Caco-2 (cell line): ENCODE data around the gene DENND1A. TPM values are rescaled to one million over a fixed set of nuclear protein-coding genes. Genes with fewer than 3 reads are reported as not detected.
"Not testable (repeated sequence)": the region's sequence is repeated elsewhere in the genome, so short reads cannot be mapped to it uniquely, and the experiment has no call there.

Source experiments
- BruUV-seq: library from RNA; stranded (reverse); fragments of 400-500 nt; replicated peaks from 2 replicates; lab custom pipeline; 2021; lab: Mats Ljungman, UMichigan
- CTCF ChIA-PET: fragments of 300-600 bp; sonication (Branson Sonifier 250); formaldehyde crosslinking; loops from one replicate; lab custom pipeline; 2022; ENCODE audit warnings: antibody characterized with exemption; lab: Charles Lee
- POLR2A ChIA-PET: fragments of 300-600 bp; sonication (Branson Sonifier 250); formaldehyde crosslinking; loops from one replicate; lab custom pipeline; 2022; ENCODE audit warnings: antibody characterized with exemption; lab: Charles Lee
- DNase-seq, 2 experiments: peaks; one replicate each; pipeline versions ENCODE4 v3.0.0 to v3.0.0-alpha.2; 2020 to 2022
- H3K27me3 ChIP-seq: replicated peaks from 2 replicates; pipeline ENCODE4 v1.6.0; 2011; ENCODE audit warnings: low read length; ENCODE audit not compliant: control insufficient read depth, insufficient read depth
- H3K36me3 ChIP-seq: 2 replicates; pipeline ENCODE4 v1.5.1; 2011; ENCODE audit warnings: low read length; ENCODE audit not compliant: control insufficient read depth, insufficient read depth
- H3K4me1 ChIP-seq: fragments of 250-450 bp; sonication (Bioruptor Pico); 2 replicates; pipeline ENCODE4 v1.5.1; 2020; ENCODE audit warnings: mild to moderate bottlenecking
- H3K4me3 ChIP-seq: 2 replicates; pipeline ENCODE4 v1.5.1; 2011; ENCODE audit warnings: low read depth, mild to moderate bottlenecking, control low read depth, low read length
- H3K9me3 ChIP-seq: fragments of 250-450 bp; sonication (Bioruptor Pico); 2 replicates; pipeline ENCODE4 v1.5.1; 2020; ENCODE audit warnings: mild to moderate bottlenecking, moderate library complexity
- H3K27ac Mint-ChIP-seq: one replicate; pipeline ENCODE4 v1.8.0; 2022; ENCODE audit warnings: mixed read lengths; ENCODE audit not compliant: unreplicated experiment
- H3K27me3 Mint-ChIP-seq: one replicate; pipeline ENCODE4 v1.8.0; 2022; ENCODE audit warnings: mixed read lengths; ENCODE audit not compliant: insufficient read depth, unreplicated experiment
- H3K36me3 Mint-ChIP-seq: one replicate; pipeline ENCODE4 v1.8.0; 2022; ENCODE audit warnings: mild to moderate bottlenecking, mixed read lengths; ENCODE audit not compliant: insufficient read depth, unreplicated experiment
- H3K4me1 Mint-ChIP-seq: one replicate; pipeline ENCODE4 v1.8.0; 2022; ENCODE audit warnings: low read depth, mixed read lengths; ENCODE audit not compliant: unreplicated experiment
- H3K4me3 Mint-ChIP-seq: one replicate; pipeline ENCODE4 v1.8.0; 2022; ENCODE audit warnings: mild to moderate bottlenecking, moderate library complexity, mixed read lengths; ENCODE audit not compliant: unreplicated experiment
- H3K9me3 Mint-ChIP-seq: one replicate; pipeline ENCODE4 v1.8.0; 2022; ENCODE audit warnings: mixed read lengths; ENCODE audit not compliant: unreplicated experiment
- CTCF ChIP-seq, 2 experiments: fragments of 200-600 bp in 1 of 2; IDR thresholded peaks; 1 replicate in 1 of 2; 2 replicates in 1 of 2; pipeline versions ENCODE4 v1.5.1 to v1.8.0; 2011 to 2022; ENCODE audit warnings: antibody characterized with exemption in 1 of 2, control low read depth in 1 of 2, inconsistent platforms in 1 of 2, low read depth in 1 of 2, low read length in 1 of 2, mild to moderate bottlenecking in 1 of 2, moderate library complexity in 1 of 2; ENCODE audit not compliant: insufficient read depth in 1 of 2, severe bottlenecking in 1 of 2, unreplicated experiment in 1 of 2
- intact Hi-C: fragments of 100-400 bp; cut with micrococcal nuclease; formaldehyde crosslinking; loops from one replicate; pipeline ENCODE4 v1.10.0; 2022; ENCODE audit not compliant: unreplicated experiment
- total RNA-seq: library from RNA; stranded (reverse); gene quantifications from 2 replicates; pipeline ENCODE4 v1.2.3, GENCODE V29; 2022

The DENND1A gene
- total RNA-seq, 1 experiment from 2014 or later: 41.6 TPM

DNA sequence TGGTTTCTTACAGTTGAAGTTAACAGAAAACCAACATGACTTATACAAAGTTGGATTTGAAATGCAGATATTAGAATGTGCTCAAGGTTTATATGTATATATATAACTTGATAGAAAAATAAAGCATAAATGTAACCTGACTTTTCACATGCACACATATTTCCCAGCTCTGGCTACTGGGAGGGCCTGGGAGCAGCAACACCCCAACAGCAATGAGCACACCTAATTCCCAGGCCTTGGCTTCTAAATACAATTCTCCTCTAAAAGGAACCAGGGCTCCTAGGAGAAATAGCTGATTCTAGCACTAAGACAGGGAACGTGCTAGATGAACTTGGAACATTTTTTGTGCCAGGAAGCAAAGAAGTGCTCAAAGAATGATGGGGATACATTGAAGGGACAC is 42.1 kb downstream of the DENND1A start:
- DNase-seq: no peak
- H3K36me3 Mint-ChIP-seq: peaks cover 6% of the 10 kb centered on the region
- H3K4me1 ChIP-seq: no peaks in the 10 kb centered on the region
- H3K9me3 Mint-ChIP-seq: no peaks in the 10 kb centered on the region
- no peaks in the 10 kb centered on the region for H3K27me3 ChIP-seq
- CTCF ChIA-PET: no interaction called here
- no peak overlapping the region for H3K4me3 ChIP-seq
- H3K9me3 ChIP-seq: no peaks in the 10 kb centered on the region; the same call in 1 of the 2 replicates
- H3K4me1 Mint-ChIP-seq: no peaks in the 10 kb centered on the region
- no TSS peak for BruUV-seq
- no peak overlapping the region for H3K27ac Mint-ChIP-seq
- no peak for TF ChIP-seq CTCF (IDR thresholded peaks at IDR 0.05; ENCODE audit: insufficient read depth in 1 of 2, low read depth in 1 of 2, low read length in 1 of 2, severe bottlenecking in 1 of 2, unreplicated experiment in 1 of 2)
- H3K27me3 Mint-ChIP-seq: no peaks in the 10 kb centered on the region
- H3K36me3 ChIP-seq: peaks cover 2% of the 10 kb centered on the region
- intact Hi-C loops: no loop called here
- H3K4me3 Mint-ChIP-seq: no peak overlapping the region
- POLR2A ChIA-PET: no interaction called here

DNA sequence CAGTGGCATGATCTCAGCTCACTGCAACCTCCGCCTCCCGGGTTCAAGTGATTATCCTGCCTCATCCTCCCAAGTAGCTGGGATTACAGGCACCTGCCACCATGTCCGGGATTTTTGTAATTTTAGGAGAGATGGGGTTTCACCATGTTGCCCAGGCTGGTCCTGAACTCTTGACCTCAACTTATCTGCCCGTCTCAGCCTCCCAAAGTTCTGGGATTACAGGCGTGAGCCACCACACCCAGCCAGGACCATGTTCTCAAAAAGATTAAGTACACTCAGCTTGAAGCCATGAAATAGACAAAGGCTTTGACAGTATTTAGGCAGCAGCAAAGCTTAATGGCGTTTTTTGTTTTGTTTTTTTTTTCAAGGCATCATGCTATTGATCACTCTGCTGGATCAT is 44.1 kb downstream of the DENND1A start:
- H3K4me1 Mint-ChIP-seq, POLR2A ChIA-PET, H3K27me3 ChIP-seq, H3K4me1 ChIP-seq, H3K27me3 Mint-ChIP-seq, H3K36me3 Mint-ChIP-seq, DNase-seq, intact Hi-C loops, H3K27ac Mint-ChIP-seq, H3K36me3 ChIP-seq, H3K4me3 ChIP-seq, H3K4me3 Mint-ChIP-seq, CTCF ChIA-PET, BruUV-seq, H3K9me3 ChIP-seq, H3K9me3 Mint-ChIP-seq: not testable (repeated sequence)

GRCh38 chr9:123883634-123884033 is 46.3 kb downstream of the DENND1A start:
- no peak overlapping the region for H3K27ac Mint-ChIP-seq
- Histone ChIP-seq H3K36me3 (peaks cover under 1% of the 10 kb centered on the region; the same call in 1 of the 2 replicates), H3K27me3 (no peaks in the 10 kb centered on the region), H3K4me3 (no peak overlapping the region), H3K4me1 (no peaks in the 10 kb centered on the region), H3K9me3 (no peaks in the 10 kb centered on the region)
- no peak for TF ChIP-seq CTCF (IDR thresholded peaks at IDR 0.05; ENCODE audit: insufficient read depth in 1 of 2, low read depth in 1 of 2, low read length in 1 of 2, severe bottlenecking in 1 of 2, unreplicated experiment in 1 of 2)
- intact Hi-C loops: no loop called here
- H3K36me3 Mint-ChIP-seq: peaks cover 6% of the 10 kb centered on the region
- BruUV-seq: no TSS peak
- no peak for DNase-seq
- ChIA-PET POLR2A (no interaction called here), CTCF (no interaction called here)
- H3K27me3 Mint-ChIP-seq: no peaks in the 10 kb centered on the region
- no peak overlapping the region for H3K4me3 Mint-ChIP-seq
- H3K4me1 Mint-ChIP-seq: peaks cover 7% of the 10 kb centered on the region
- no peaks in the 10 kb centered on the region for H3K9me3 Mint-ChIP-seq

DNA sequence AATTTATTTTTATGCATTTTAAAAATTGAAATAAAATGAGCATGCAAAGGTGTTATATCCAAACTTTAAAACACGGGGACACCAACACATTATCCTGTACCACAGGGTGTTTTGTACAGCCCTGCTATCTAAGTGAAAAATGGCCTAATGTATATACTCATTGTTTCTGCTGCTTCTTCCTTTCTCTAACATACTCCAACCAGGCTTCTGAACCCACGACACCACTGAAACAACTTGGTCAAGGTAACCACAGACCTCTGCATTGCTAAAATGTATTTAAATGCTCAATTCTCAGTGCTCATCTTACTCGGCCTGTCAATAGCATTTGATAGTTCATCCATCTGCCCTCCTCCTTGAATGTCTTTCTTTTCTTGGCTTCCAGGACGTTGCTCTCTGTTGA is 48.3 kb downstream of the DENND1A start:
- Histone ChIP-seq H3K4me1 (no peaks in the 10 kb centered on the region), H3K27me3 (no peaks in the 10 kb centered on the region), H3K36me3 (peaks cover 1% of the 10 kb centered on the region; the same call in 1 of the 2 replicates), H3K4me3 (no peak overlapping the region), H3K9me3 (no peaks in the 10 kb centered on the region)
- POLR2A ChIA-PET: no interaction called here
- peaks cover 7% of the 10 kb centered on the region for H3K4me1 Mint-ChIP-seq
- DNase-seq: no peak
- no peak overlapping the region for H3K27ac Mint-ChIP-seq
- no peak for TF ChIP-seq CTCF (IDR thresholded peaks at IDR 0.05; ENCODE audit: insufficient read depth in 1 of 2, low read depth in 1 of 2, low read length in 1 of 2, severe bottlenecking in 1 of 2, unreplicated experiment in 1 of 2)
- no peak overlapping the region for H3K4me3 Mint-ChIP-seq
- H3K36me3 Mint-ChIP-seq: no peaks in the 10 kb centered on the region
- H3K9me3 Mint-ChIP-seq: no peaks in the 10 kb centered on the region
- CTCF ChIA-PET: no interaction called here
- BruUV-seq: no TSS peak
- H3K27me3 Mint-ChIP-seq: no peaks in the 10 kb centered on the region
- intact Hi-C loops: no loop called here
